ENCODE data around the gene SERPINA3. TPM values are rescaled to one million over a fixed set of nuclear protein-coding genes. Genes with fewer than 3 reads are reported as not detected.
A peak's percentile ranks its signal among the peaks of the same experiment; 100 is the strongest.

SERPINA3 gene
- total and polyA plus RNA-seq, 2 of the 8 experiments (the other 6 are each of a cell fraction or from before 2014, with no cell fraction given) = not detected

GRCh38 chr14:94602722-94603121, 9.5 kb upstream of the SERPINA3 start:
- ChIA-PET POLR2A (ENCODE audit: partially characterized antibody) (no interaction called here), CTCF (ENCODE audit: partially characterized antibody) (interaction anchor here (0.6 to 0.8 kb wide), 2 partner anchors 21 to 884 kb away, joined by 3 read pairs; partner anchors contain the start of gene SERPINA5)
- H3K4me2 ChIP-seq (ENCODE audit: insufficient read depth in 1 of 2, low read depth in 2 of 2, low read length in 2 of 2) = no peak overlapping the region
- TF ChIP-seq JUN (IDR thresholded peaks at IDR 0.05; ENCODE audit: low read depth, low read length) (no peak), PHF8 (conservative IDR thresholded peaks at IDR 0.05; ENCODE audit: low read depth, low read length) (no peak), SP4 (IDR thresholded peaks at IDR 0.05; ENCODE audit: low read length) (no peak), TAF7 (optimal IDR thresholded peaks at IDR 0.05; ENCODE audit: borderline replicate concordance, low read depth, low read length) (no peak), JUND (IDR thresholded peaks at IDR 0.05; ENCODE audit: low read length) (no peak), MAFK (IDR thresholded peaks at IDR 0.05; ENCODE audit: low read depth, low read length) (no peak), RFX5 (IDR thresholded peaks at IDR 0.05; ENCODE audit: borderline replicate concordance, low read depth, low read length) (no peak), ATF3 (IDR thresholded peaks at IDR 0.05; ENCODE audit: insufficient read depth, low read depth, low read length) (no peak), SP2 (IDR thresholded peaks at IDR 0.05; ENCODE audit: low read length) (no peak), EZH2 (IDR thresholded peaks at IDR 0.05; ENCODE audit: low read depth, low read length, severe bottlenecking) (no peak), ATF2 (IDR thresholded peaks at IDR 0.05; ENCODE audit: low read length) (no peak)
- TF ChIP-seq, protein P1, sequence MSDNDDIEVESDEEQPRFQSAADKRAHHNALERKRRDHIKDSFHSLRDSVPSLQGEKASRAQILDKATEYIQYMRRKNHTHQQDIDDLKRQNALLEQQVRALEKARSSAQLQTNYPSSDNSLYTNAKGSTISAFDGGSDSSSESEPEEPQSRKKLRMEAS (IDR thresholded peaks at IDR 0.05) = no peak

More at GRCh38 chr14:94602722-94603121, 9.5 kb upstream of the SERPINA3 start:
- H2BK15ac ChIP-seq (ENCODE audit: low read length) = 0 out of 2 replicates have a peak overlapping the region, but pooled peaks have one; percentile 10
- H3K9ac ChIP-seq (replicated peaks in 1 of 4; ENCODE audit: extremely low read depth in 1 of 4, low read depth in 3 of 4, low read length in 3 of 4) = no peak overlapping the region
- WGBS, 2 experiments (ENCODE audit: extremely low coverage in 1 of 2, insufficient coverage in 1 of 2, insufficient read length in 1 of 2, insufficient replicate concordance in 2 of 2, low coverage in 1 of 2, low lambda C conversion rate in 2 of 2, missing lambda C conversion rate in 1 of 2) = 96% methylated on average over 5 of the region's 5 CpGs; no CpG with 5 or more reads in 1 of the 2 experiments
- DNase-seq (ENCODE audit: low read depth in 1 of 2, low spot score in 2 of 2) (no peak), FAIRE-seq (no peak)
- H4K5ac ChIP-seq (ENCODE audit: insufficient read length, low read depth, low read length) = no peak overlapping the region
- H2BK20ac ChIP-seq (ENCODE audit: low read length) = no peak overlapping the region
- no peaks in the 10 kb centered on the region for H3K36me3 ChIP-seq (ENCODE audit: control insufficient read depth in 2 of 4, insufficient read depth in 4 of 4, low read length in 3 of 4)
- H2BK5ac ChIP-seq (ENCODE audit: low read depth, low read length) = no peak overlapping the region
- H3K18ac ChIP-seq (ENCODE audit: extremely low read depth, low read length) = no peak overlapping the region
- H3K4me1 ChIP-seq (replicated peaks in 1 of 4; ENCODE audit: control insufficient read depth in 3 of 4, insufficient read depth in 4 of 4, low read length in 3 of 4) = peaks cover 0 to 7% (median 4%) of the 10 kb centered on the region in 4 experiments; a peak in 5 of 7 replicates
- H3K4ac ChIP-seq (replicated peaks; ENCODE audit: insufficient read length, low read depth, low read length) = no peak overlapping the region
- no peaks in the 10 kb centered on the region; the same call in 1 of the 2 replicates for H3K23me2 ChIP-seq (ENCODE audit: low read depth, low read length)
- H3K9me3 ChIP-seq (ENCODE audit: insufficient read depth in 2 of 2, low read depth in 1 of 2, low read length in 1 of 2) = no peaks in the 10 kb centered on the region
- no peak overlapping the region for H4K8ac ChIP-seq (ENCODE audit: extremely low read depth, insufficient read depth, low read length)
- no peaks in the 10 kb centered on the region for H3K27me3 ChIP-seq (replicated peaks in 1 of 4; ENCODE audit: control insufficient read depth in 3 of 4, extremely low read depth in 1 of 4, insufficient read depth in 3 of 4, low read length in 3 of 4)
- H2BK12ac ChIP-seq (ENCODE audit: low read depth, low read length) = no peak overlapping the region
- no peaks in the 10 kb centered on the region for H3K79me1 ChIP-seq (ENCODE audit: low read depth, low read length)
- H2BK120ac ChIP-seq (replicated peaks; ENCODE audit: low read depth, low read length) = no peak overlapping the region
- no peaks in the 10 kb centered on the region for H4K20me1 ChIP-seq (replicated peaks in 1 of 2; ENCODE audit: control insufficient read depth in 1 of 2, insufficient read depth in 2 of 2, low read length in 2 of 2)
- H2AK5ac ChIP-seq (ENCODE audit: low read depth, low read length) = no peak overlapping the region
- H3K14ac ChIP-seq (ENCODE audit: insufficient read length) = no peak overlapping the region
- H4K91ac ChIP-seq (replicated peaks; ENCODE audit: insufficient read length, low read length) = no peak overlapping the region
- H3K4me3 ChIP-seq (ENCODE audit: extremely low read depth in 1 of 4, insufficient read depth in 2 of 4, low read depth in 3 of 4, low read length in 4 of 4) = no peak overlapping the region
- H3K27ac ChIP-seq (ENCODE audit: low read depth, low read length) = no peak overlapping the region
- no peaks in the 10 kb centered on the region for H3K79me2 ChIP-seq (ENCODE audit: control insufficient read depth in 1 of 2, insufficient read depth in 2 of 2, low read length in 2 of 2)
- no peak overlapping the region for H2AFZ ChIP-seq (ENCODE audit: low read length)
- H3K23ac ChIP-seq (ENCODE audit: insufficient read length) = no peak overlapping the region
- no peak overlapping the region for H3K56ac ChIP-seq (replicated peaks; ENCODE audit: insufficient read length, low read depth, low read length)
